ENCODE data around the gene SLAMF6. TPM values are rescaled to one million over a fixed set of nuclear protein-coding genes. Genes with fewer than 3 reads are reported as not detected.

The SLAMF6 gene
- total RNA-seq, 3 donors from 2014 or later, result 1.1 to 3.2 (median 2.6) TPM

GRCh38 chr1:160460683-160461287, 62.3 kb downstream of the SLAMF6 start:
- H3K4me1 ChIP-seq, result no peaks in the 10 kb centered on the region
- no peak for DNase-seq (ENCODE audit: low spot score in 2 of 2)
- H3K4me3 ChIP-seq, result no peak overlapping the region
- TF ChIP-seq POLR2AphosphoS5 (IDR thresholded peaks at IDR 0.05) (no peak), POLR2A (IDR thresholded peaks at IDR 0.05) (no peak), CTCF (IDR thresholded peaks at IDR 0.05) (no peak)
- no peak overlapping the region for H3K27ac ChIP-seq
- no peaks in the 10 kb centered on the region for H3K36me3 ChIP-seq
- H3K9me3 ChIP-seq, result no peaks in the 10 kb centered on the region
- H3K27me3 ChIP-seq, result no peaks in the 10 kb centered on the region
- intact Hi-C loops (cut with DNase I; ENCODE audit: low total_unique reads), result no loop called here

GRCh38 chr1:160460214-160460642, 62.8 kb downstream of the SLAMF6 start:
- TF ChIP-seq CTCF (IDR thresholded peaks at IDR 0.05) (no peak), POLR2AphosphoS5 (IDR thresholded peaks at IDR 0.05) (no peak), POLR2A (IDR thresholded peaks at IDR 0.05) (no peak)
- Histone ChIP-seq H3K4me3 (no peak overlapping the region), H3K27me3 (no peaks in the 10 kb centered on the region), H3K9me3 (no peaks in the 10 kb centered on the region), H3K27ac (no peak overlapping the region), H3K36me3 (no peaks in the 10 kb centered on the region), H3K4me1 (no peaks in the 10 kb centered on the region)
- intact Hi-C loops (cut with DNase I; ENCODE audit: low total_unique reads), result no loop called here
- DNase-seq (ENCODE audit: low spot score in 2 of 2), result no peak

- Histone ChIP-seq H3K4me1 (no peaks in the 10 kb centered on the region), H3K36me3 (no peaks in the 10 kb centered on the region), H3K4me3 (no peak overlapping the region), H3K9me3 (no peaks in the 10 kb centered on the region), H3K27me3 (no peaks in the 10 kb centered on the region), H3K27ac (no peak overlapping the region)
- DNase-seq (ENCODE audit: low spot score in 2 of 2), result no peak
- TF ChIP-seq POLR2A (IDR thresholded peaks at IDR 0.05) (no peak), POLR2AphosphoS5 (IDR thresholded peaks at IDR 0.05) (no peak), CTCF (IDR thresholded peaks at IDR 0.05) (no peak)
- intact Hi-C loops (cut with DNase I; ENCODE audit: low total_unique reads), result no loop called here
These were observed 63.4 kb downstream of the SLAMF6 start for GRCh38 chr1:160459687-160460086.

GRCh38 chr1:160459056-160459455, 64.0 kb downstream of the SLAMF6 start:
- TF ChIP-seq POLR2AphosphoS5 (IDR thresholded peaks at IDR 0.05), result no peak
- TF ChIP-seq CTCF (IDR thresholded peaks at IDR 0.05), result no peak
- no peak for TF ChIP-seq POLR2A (IDR thresholded peaks at IDR 0.05)
- Histone ChIP-seq H3K4me1 (no peaks in the 10 kb centered on the region), H3K36me3 (no peaks in the 10 kb centered on the region), H3K9me3 (no peaks in the 10 kb centered on the region), H3K4me3 (no peak overlapping the region), H3K27me3 (no peaks in the 10 kb centered on the region), H3K27ac (no peak overlapping the region)
- DNase-seq (ENCODE audit: low spot score in 2 of 2), result no peak
- intact Hi-C loops (cut with DNase I; ENCODE audit: low total_unique reads), result no loop called here

- DNase-seq (ENCODE audit: low spot score in 2 of 2), result no peak
- no peaks in the 10 kb centered on the region for H3K9me3 ChIP-seq
- intact Hi-C loops (cut with DNase I; ENCODE audit: low total_unique reads), result no loop called here
- no peak overlapping the region for H3K27ac ChIP-seq
- TF ChIP-seq CTCF (IDR thresholded peaks at IDR 0.05), result no peak
- no peak for TF ChIP-seq POLR2A (IDR thresholded peaks at IDR 0.05)
- no peak for TF ChIP-seq POLR2AphosphoS5 (IDR thresholded peaks at IDR 0.05)
- no peaks in the 10 kb centered on the region for H3K36me3 ChIP-seq
- no peak overlapping the region for H3K4me3 ChIP-seq
- H3K27me3 ChIP-seq, result no peaks in the 10 kb centered on the region
- no peaks in the 10 kb centered on the region for H3K4me1 ChIP-seq
These were observed 67.9 kb downstream of the SLAMF6 start for GRCh38 chr1:160455153-160455517.

Measured in breast epithelium (tissue), 4 donors.